Neutrophil (primary cell): ENCODE results near the gene GRHL3.

Experiments used
- H3K27ac ChIP-seq: fragments of 200-600 bp; sonication (generic); 2 replicates; pipeline ENCODE4 v1.5.1; 2016; ENCODE audit warnings: mild to moderate bottlenecking, moderate library complexity
- H3K27me3 ChIP-seq: fragments of 200-600 bp; sonication (generic); 2 replicates; pipeline ENCODE4 v1.6.0; 2016; ENCODE audit warnings: mild to moderate bottlenecking
- H3K36me3 ChIP-seq: fragments of 200-600 bp; sonication (generic); 2 replicates; pipeline ENCODE4 v1.5.1; 2017
- H3K4me1 ChIP-seq, 2 experiments: fragments of 200-600 bp in 1 of 2; sonication (generic) in 1 of 2; 1 replicate in 1 of 2; 2 replicates in 1 of 2; pipeline versions ENCODE4 v1.5.1 to v1.6.1; 2013 to 2016; ENCODE audit warnings: low read depth in 1 of 2, low read length in 1 of 2, mild to moderate bottlenecking in 1 of 2, moderate library complexity in 1 of 2; ENCODE audit not compliant: control insufficient read depth in 1 of 2, insufficient read depth in 1 of 2
- H3K4me3 ChIP-seq, 2 experiments: fragments of 200-600 bp in 1 of 2; sonication (generic) in 1 of 2; 1 replicate in 1 of 2; 2 replicates in 1 of 2; pipeline ENCODE4 v1.5.1; 2013 to 2016; ENCODE audit warnings: low read depth in 1 of 2, low read length in 1 of 2, mild to moderate bottlenecking in 1 of 2, moderate library complexity in 1 of 2
- H3K9me3 ChIP-seq: fragments of 200-600 bp; sonication (generic); 2 replicates; pipeline ENCODE4 v1.5.1; 2016
- TF ChIP-seq, protein P1 (sequence below): fragments of 200-600 bp; sonication (generic); IDR thresholded peaks from 2 replicates; pipeline ENCODE4 v1.5.1; 2016; ENCODE audit warnings: antibody characterized with exemption

GRHL3 gene

DNA sequence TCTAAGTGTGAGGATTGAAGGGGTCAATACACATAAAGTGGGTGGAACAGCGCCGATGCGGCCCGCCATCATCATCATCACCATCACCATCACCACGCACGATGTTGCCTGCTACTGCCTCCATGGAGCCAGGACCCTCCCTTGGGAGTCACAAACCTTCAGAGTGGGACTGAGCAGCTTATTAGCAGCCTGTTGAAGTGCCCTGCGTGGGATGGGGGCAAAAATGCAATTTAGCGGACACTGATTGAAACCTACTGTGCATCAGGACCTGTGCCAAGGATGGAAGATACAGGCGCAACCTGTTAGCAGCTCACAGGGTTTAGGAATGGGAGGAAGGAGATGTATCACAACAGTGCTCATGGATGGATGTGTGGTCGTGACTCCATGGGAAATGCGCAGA lies 67.8 kb downstream of the GRHL3 start:
- Histone ChIP-seq H3K36me3 (no peaks in the 10 kb centered on the region), H3K9me3 (no peaks in the 10 kb centered on the region), H3K4me1 (peaks cover 39 to 42% of the 10 kb centered on the region in 2 experiments), H3K27me3 (no peaks in the 10 kb centered on the region), H3K27ac (no peak overlapping the region), H3K4me3 (no peak overlapping the region)
- TF ChIP-seq, protein P1, sequence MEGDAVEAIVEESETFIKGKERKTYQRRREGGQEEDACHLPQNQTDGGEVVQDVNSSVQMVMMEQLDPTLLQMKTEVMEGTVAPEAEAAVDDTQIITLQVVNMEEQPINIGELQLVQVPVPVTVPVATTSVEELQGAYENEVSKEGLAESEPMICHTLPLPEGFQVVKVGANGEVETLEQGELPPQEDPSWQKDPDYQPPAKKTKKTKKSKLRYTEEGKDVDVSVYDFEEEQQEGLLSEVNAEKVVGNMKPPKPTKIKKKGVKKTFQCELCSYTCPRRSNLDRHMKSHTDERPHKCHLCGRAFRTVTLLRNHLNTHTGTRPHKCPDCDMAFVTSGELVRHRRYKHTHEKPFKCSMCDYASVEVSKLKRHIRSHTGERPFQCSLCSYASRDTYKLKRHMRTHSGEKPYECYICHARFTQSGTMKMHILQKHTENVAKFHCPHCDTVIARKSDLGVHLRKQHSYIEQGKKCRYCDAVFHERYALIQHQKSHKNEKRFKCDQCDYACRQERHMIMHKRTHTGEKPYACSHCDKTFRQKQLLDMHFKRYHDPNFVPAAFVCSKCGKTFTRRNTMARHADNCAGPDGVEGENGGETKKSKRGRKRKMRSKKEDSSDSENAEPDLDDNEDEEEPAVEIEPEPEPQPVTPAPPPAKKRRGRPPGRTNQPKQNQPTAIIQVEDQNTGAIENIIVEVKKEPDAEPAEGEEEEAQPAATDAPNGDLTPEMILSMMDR, result no peak

DNA sequence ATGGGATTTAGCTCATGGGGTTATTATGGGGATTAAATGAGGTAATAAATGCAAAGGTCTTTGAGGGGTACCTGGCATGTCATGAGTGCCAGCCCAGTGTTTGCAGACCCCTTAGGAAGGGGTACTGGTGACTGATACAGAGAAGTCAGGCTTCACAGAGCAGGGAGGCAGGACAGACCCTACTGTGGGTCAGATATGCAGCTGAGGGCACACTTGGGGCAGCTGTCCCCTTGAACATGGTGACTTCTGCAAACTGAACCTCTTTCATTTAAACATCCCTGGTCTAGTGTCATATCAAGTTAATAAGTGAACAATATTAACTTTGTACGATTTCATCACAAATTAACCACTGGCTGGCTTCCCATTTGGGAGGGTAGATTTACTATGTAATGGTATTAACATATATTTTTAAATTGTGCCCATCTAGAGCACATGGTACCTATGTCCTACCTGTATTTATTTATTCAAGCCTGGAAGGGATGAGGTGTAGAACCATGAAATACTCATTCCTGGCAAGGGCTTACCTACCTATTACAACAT lies 68.5 kb downstream of the GRHL3 start:
- H3K4me1 ChIP-seq, result peaks cover 39 to 42% of the 10 kb centered on the region in 2 experiments
- no peak overlapping the region for H3K27ac ChIP-seq
- no peaks in the 10 kb centered on the region for H3K27me3 ChIP-seq
- H3K9me3 ChIP-seq, result no peaks in the 10 kb centered on the region
- no peak overlapping the region for H3K4me3 ChIP-seq
- no peaks in the 10 kb centered on the region for H3K36me3 ChIP-seq
- TF ChIP-seq, protein P1, result no peak

DNA sequence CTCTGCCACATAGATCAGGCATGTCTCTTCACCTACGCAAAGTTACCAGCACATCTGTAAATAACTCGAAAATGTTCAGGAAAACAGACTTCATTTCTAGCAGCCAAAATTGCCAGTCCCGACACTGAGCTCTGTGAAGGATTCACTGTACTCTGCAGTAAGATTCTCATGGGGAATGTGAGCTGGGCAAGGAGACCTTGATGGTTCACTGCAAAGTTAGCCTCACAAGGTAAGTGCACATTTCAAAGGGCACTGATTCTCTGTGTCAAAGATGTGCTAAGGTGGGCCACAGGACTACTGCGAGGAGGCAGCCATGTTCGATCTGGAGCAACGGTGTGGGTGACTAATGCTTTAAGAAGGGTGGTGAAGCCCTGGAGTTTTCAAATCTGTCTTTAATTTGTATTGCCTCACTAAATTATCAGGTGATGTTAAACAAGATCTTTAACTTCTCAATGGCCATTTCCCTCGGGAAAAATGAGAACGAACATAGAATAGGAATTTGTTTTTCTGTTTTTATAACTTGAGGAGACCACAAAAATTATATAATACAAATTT lies 69.3 kb downstream of the GRHL3 start:
- H3K4me3 ChIP-seq, result no peak overlapping the region
- no peaks in the 10 kb centered on the region for H3K9me3 ChIP-seq
- H3K4me1 ChIP-seq, result peaks cover 34 to 41% of the 10 kb centered on the region in 2 experiments
- H3K27me3 ChIP-seq, result no peaks in the 10 kb centered on the region
- TF ChIP-seq, protein P1, result no peak
- no peaks in the 10 kb centered on the region for H3K36me3 ChIP-seq
- no peak overlapping the region for H3K27ac ChIP-seq

DNA sequence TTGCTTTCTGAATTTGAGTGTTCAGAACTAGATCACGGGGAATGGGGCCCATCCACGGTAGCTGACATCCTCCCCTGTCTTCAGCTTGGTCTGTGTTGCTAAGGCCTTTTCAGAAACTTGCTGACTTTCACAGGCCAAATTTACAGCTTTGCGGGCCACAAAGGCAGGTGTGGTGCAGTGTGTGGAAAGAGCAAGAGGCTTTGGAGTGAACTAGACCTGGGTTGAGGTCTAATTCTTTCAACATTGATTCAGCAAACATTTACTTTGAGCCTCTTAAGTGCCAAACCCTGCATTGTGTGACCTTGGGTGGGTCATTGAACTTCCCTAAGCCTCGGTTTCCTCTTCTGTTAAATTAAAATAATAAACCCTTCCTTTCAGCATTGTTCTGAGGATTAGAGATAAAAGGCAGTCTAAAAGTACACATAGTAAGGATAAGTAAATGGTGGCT lies 70.1 kb downstream of the GRHL3 start:
- Histone ChIP-seq H3K27me3 (no peaks in the 10 kb centered on the region), H3K4me3 (no peak overlapping the region), H3K36me3 (no peaks in the 10 kb centered on the region), H3K4me1 (peaks cover 26 to 32% of the 10 kb centered on the region in 2 experiments), H3K27ac (no peak overlapping the region), H3K9me3 (no peaks in the 10 kb centered on the region)
- TF ChIP-seq, protein P1, result no peak

DNA sequence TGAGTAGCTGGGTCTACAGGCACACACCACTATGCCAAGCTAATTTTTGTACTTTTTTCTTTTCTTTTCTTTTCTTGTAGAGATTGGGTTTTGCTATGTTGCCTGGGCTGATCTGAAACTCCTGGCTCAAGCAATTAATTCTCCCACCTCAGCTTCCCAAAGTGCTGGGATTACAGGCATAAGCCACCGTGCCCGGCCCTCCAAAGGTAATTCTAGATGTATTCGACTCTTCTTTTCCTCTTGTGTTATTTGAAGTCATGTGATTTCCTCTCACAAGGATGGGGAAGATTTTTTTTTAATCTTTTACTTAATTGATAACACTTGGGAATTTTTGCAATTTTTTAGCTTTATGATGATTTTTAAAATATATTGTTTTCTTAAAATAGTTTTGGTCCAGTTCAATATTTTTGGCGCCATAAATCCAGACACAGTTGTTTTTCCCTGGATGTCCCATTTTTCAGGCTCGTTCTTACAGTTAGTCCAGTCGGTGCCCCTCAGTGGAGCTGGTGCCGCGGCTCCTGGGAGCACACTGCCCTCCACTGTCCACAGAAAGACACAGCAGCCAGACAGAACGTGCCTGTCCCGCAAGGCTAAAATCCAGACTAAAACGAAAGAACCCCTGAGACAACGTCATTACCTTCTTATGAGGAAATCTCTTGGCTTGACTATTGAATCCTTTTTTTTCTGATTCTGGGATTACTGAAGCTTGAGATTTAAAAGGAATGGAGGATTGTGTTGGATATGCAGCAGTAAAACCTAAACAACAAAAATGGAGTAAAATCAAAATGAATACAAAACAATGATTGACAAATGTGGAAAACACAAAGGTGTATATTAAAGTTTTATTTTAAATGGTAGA lies 72.0 kb downstream of the GRHL3 start:
- Histone ChIP-seq H3K4me3 (no peak overlapping the region), H3K4me1 (peaks cover 7 to 13% of the 10 kb centered on the region in 2 experiments), H3K27ac (no peak overlapping the region), H3K36me3 (no peaks in the 10 kb centered on the region), H3K27me3 (no peaks in the 10 kb centered on the region), H3K9me3 (no peaks in the 10 kb centered on the region)
- TF ChIP-seq, protein P1, result peak; percentile 95
